Body of pancreas (tissue), 4 donors: Measurements from ENCODE around the gene UBAP2L. TPM values are rescaled to one million over a fixed set of nuclear protein-coding genes. Genes with fewer than 3 reads are reported as not detected.
"Not testable (repeated sequence)": the region's sequence is repeated elsewhere in the genome, so short reads cannot be mapped to it uniquely, and the experiment has no call there.

Experiments
- ATAC-seq: fragments of 150-250 bp; one replicate; pipeline ENCODE4 v1.9.1; 2016
- DNase-seq, 4 donors: peaks; one replicate each; pipeline ENCODE4 v3.0.0-alpha.2; 2019
- H3K27ac ChIP-seq, 4 donors: fragments of 200-600 bp; sonication (generic); 1 replicate in 3 of 4; 2 replicates in 1 of 4; pipeline versions ENCODE4 v1.5.1 to v1.6.1; 2016 to 2019; ENCODE audit warnings: mild to moderate bottlenecking in 1 of 4, mixed read lengths in 1 of 4, moderate library complexity in 1 of 4
- H3K27me3 ChIP-seq, 2 donors: fragments of 200-600 bp; sonication (generic); one replicate each; pipeline ENCODE4 v1.6.0; 2016; ENCODE audit warnings: mild to moderate bottlenecking in 1 of 2
- H3K36me3 ChIP-seq, 2 donors: fragments of 200-600 bp; sonication (generic); replicated peaks in 1 of 2; 2 replicates each; pipeline ENCODE4 v1.5.1; 2016; ENCODE audit warnings: low read depth in 2 of 2; ENCODE audit not compliant: insufficient read depth in 1 of 2
- H3K4me1 ChIP-seq: fragments of 200-600 bp; sonication (generic); one replicate; pipeline ENCODE4 v1.6.0; 2016
- H3K4me3 ChIP-seq, 2 donors: fragments of 200-600 bp; sonication (generic); 1 replicate in 1 of 2; 2 replicates in 1 of 2; pipeline ENCODE4 v1.5.1; 2016 to 2019
- H3K9me3 ChIP-seq, 3 donors: fragments of 200-600 bp; sonication (generic); 1 replicate in 2 of 3; 2 replicates in 1 of 3; pipeline ENCODE4 v1.5.1; 2016
- CTCF ChIP-seq, 7 experiments: fragments of 450-650 bp in 4 of 7; fragments of 200-600 bp in 3 of 7; sonication (generic) in 3 of 7; IDR thresholded peaks; one replicate each; pipeline ENCODE4 v1.5.1; 2016 to 2019; ENCODE audit warnings: antibody characterized with exemption in 7 of 7
- POLR2A ChIP-seq, 3 donors: fragments of 450-650 bp; IDR thresholded peaks; one replicate each; pipeline ENCODE4 v1.6.1; 2016; ENCODE audit warnings: antibody characterized with exemption in 3 of 3, mild to moderate bottlenecking in 2 of 3
- WGBS, 2 donors: methylation state at CpG; one replicate each; pipeline ENCODE4 v1.1.5; 2017; 5-methylcytosine and 5-hydroxymethylcytosine counted together
- intact Hi-C: fragments of 100-400 bp; cut with DNase I; formaldehyde crosslinking; loops from one replicate; pipeline ENCODE4 v1.15.1; 2023
- total RNA-seq, 2 donors: library from RNA; depleted of rRNA; stranded (reverse); fragments of >200 nt; gene quantifications; one replicate each; pipeline ENCODE4 v1.1.0, GENCODE V29; 2016

UBAP2L gene
- total RNA-seq, 2 donors from 2014 or later = 38.1 to 50.1 TPM

GRCh38 chr1:154193821-154194220, 26.9 kb upstream of the UBAP2L start:
- TF ChIP-seq CTCF (IDR thresholded peaks at IDR 0.05) = no peak
- TF ChIP-seq POLR2A (IDR thresholded peaks at IDR 0.05) = peak in 2 of 3 donors; percentile 47 to 60
- no peak overlapping the region for H3K4me3 ChIP-seq
- H3K27ac ChIP-seq = peak overlapping the region; percentile 22 to 68 (median 55)
- peaks cover 51% of the 10 kb centered on the region for H3K4me1 ChIP-seq
- intact Hi-C loops = no loop called here
- no peaks in the 10 kb centered on the region for H3K9me3 ChIP-seq
- DNase-seq = peak; percentile 88 to 91 (median 88)
- no peaks in the 10 kb centered on the region for H3K27me3 ChIP-seq
- H3K36me3 ChIP-seq = no peaks in the 10 kb centered on the region
- ATAC-seq = peak; percentile 78
- 23 to 35% methylated on average over 6 to 8 of the region's 8 CpGs for WGBS, 2 donors

DNA sequence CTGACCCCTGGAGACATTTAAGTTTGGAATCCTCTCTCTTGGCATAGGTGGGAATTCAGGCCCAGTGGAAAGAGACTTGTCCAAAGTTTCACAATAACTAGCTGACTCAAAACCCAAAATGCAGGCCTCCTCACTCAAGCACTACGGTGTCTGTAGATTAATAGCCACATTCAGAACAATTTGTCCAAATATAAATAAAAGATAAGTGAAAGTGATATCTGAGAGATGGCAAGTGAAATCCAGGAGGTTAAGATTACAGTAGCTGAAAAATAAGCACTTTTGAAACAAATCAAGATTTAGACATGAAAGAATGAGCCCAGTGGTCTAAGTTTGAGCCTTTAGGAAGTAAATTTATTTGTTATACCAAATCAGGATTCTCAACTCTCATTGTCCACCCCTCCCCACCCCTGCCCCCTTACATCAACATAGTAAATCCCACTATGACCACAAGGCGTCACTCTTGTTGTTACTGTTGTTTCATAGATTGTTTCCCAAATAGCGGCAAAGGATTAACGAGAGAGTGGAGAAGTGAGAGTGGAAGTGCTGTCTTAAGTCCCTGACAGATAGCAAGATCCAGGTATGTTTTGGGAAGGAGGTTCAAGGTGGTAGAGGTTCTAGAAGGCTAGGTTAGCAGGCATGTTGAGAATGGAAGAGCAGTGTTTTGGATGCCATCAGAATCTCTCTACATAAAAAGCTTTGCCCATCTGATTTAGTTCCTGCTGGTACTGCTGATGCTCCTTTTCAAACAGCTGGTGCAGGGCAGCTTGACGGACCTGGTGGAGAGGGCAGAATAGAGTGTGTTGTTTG, 21.8 kb upstream of the UBAP2L start:
- TF ChIP-seq CTCF (IDR thresholded peaks at IDR 0.05) (peak in 6 of 7 experiments; percentile 38 to 56 (median 50)), POLR2A (IDR thresholded peaks at IDR 0.05) (no peak)
- Histone ChIP-seq H3K27me3 (no peaks in the 10 kb centered on the region), H3K27ac (peak overlapping the region in 2 of 4 donors; percentile 48 to 51), H3K4me3 (no peak overlapping the region), H3K36me3 (no peaks in the 10 kb centered on the region), H3K9me3 (no peaks in the 10 kb centered on the region), H3K4me1 (peaks cover 36% of the 10 kb centered on the region)
- 3% methylated on average over 5 of the region's 5 CpGs for WGBS, 2 donors
- intact Hi-C loops = no loop called here
- peak; percentile 35 to 71 (median 48) for DNase-seq
- peak; percentile 58 for ATAC-seq

- WGBS, 2 donors = 80 to 90% methylated on average over 3 of the region's 3 CpGs
- intact Hi-C loops = no loop called here
- no peak overlapping the region for H3K4me3 ChIP-seq
- H3K4me1 ChIP-seq = peaks cover 31% of the 10 kb centered on the region
- no peaks in the 10 kb centered on the region for H3K27me3 ChIP-seq
- H3K9me3 ChIP-seq = no peaks in the 10 kb centered on the region
- TF ChIP-seq POLR2A (IDR thresholded peaks at IDR 0.05) = no peak
- peak in 1 of 7 experiments; percentile 3 for TF ChIP-seq CTCF (IDR thresholded peaks at IDR 0.05)
- DNase-seq (no peak), ATAC-seq (no peak)
- H3K36me3 ChIP-seq = no peaks in the 10 kb centered on the region
- H3K27ac ChIP-seq = peak overlapping the region in 2 of 4 donors; percentile 48 to 51
Observed at GRCh38 chr1:154199563-154199879, 21.2 kb upstream of the UBAP2L start.

GRCh38 chr1:154205778-154206177, 15.0 kb upstream of the UBAP2L start:
- H3K27ac ChIP-seq, H3K4me3 ChIP-seq, H3K4me1 ChIP-seq, H3K27me3 ChIP-seq, H3K9me3 ChIP-seq, DNase-seq, intact Hi-C loops, ATAC-seq: not testable (repeated sequence)
- 93 to 99% methylated on average over 11 of the region's 11 CpGs for WGBS, 2 donors
- peaks cover 0 to 22% of the 10 kb centered on the region in 2 donors for H3K36me3 ChIP-seq

- DNase-seq (no peak), ATAC-seq (peak; percentile 63)
- Histone ChIP-seq H3K4me3 (no peak within 1 kb of the TSS), H3K4me1 (no peaks in the 10 kb centered on the region), H3K27ac (no peak within 1 kb of the TSS), H3K36me3 (peaks cover 0 to 22% of the 10 kb centered on the region in 2 donors), H3K27me3 (no peaks in the 10 kb centered on the region), H3K9me3 (no peaks in the 10 kb centered on the region)
- no peak for TF ChIP-seq CTCF (IDR thresholded peaks at IDR 0.05)
- TF ChIP-seq POLR2A (IDR thresholded peaks at IDR 0.05) = no peak
- intact Hi-C loops = no loop called here
- 83 to 85% methylated on average over 1 of the region's 1 CpG for WGBS, 2 donors
Observed at GRCh38 chr1:154206196-154206595, 14.6 kb upstream of the UBAP2L start, which contains the start of gene CFAP141. CFAP141 (minus strand) TSS chr1:154206333; CDS start chr1:154206307, 26 bp downstream.
